ENCODE measurements around the gene TUBA3C.

DNA sequence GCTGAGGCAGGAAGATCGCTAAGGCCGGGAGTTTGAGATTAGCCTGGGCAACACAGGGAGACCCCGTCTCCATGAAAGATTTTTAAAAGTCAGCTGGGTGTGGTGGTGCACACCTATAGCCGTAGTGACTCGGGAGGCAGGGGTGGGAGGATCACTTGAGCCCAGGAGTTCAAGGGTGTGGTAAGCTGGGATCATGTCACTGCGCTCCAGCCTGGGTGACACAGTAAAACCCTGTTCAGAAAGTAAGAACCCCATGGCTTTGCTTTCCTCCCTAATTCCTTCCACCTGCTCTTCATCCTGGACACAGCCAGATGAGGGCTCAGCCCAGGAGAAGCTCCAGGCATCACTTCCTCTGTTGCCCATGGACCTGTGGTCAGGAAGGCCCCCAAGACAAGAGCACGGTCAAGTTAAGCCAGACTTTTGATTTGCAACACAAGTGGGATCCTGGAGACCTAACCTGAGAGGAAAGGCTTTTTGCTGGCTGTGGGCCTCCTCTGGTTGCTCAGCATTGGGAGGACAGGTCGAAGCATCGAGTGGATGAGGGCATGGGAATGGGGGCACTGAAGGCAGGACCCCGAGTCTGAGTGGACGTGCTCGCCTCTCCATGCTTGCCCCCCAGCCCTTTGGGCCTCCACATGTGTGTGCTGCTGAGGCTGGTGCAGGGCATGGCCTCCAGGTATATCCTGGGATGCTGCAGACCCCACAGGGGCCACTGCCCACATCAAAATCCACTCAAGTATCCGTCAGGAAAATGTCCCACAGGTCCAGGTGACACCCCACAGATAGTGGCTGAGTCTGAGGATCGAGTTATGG is 25.4 kb downstream of the TUBA3C start:
- TF ChIP-seq CTCF (IDR thresholded peaks at IDR 0.05) (no peak), POLR2A (IDR thresholded peaks at IDR 0.05) (no peak)
